B cell (primary cell): Measurements from ENCODE around the gene SYNGR3. TPM values are rescaled to one million over a fixed set of nuclear protein-coding genes. Genes with fewer than 3 reads are reported as not detected.

Experiments used
- ATAC-seq: fragments of 200-7000 bp; cut with Tn5 transposase; one replicate; pipeline ENCODE4 v1.10.0; 2021; ENCODE audit warnings: low read depth, mild to moderate bottlenecking, moderate number of reproducible peaks, moderate library complexity
- CTCF ChIA-PET: fragments of 350-600 bp; sonication (Branson Sonifier 250); formaldehyde crosslinking; loops from one replicate; lab custom pipeline; 2021; ENCODE audit warnings: antibody characterized with exemption, inconsistent platforms; lab: Charles Lee
- POLR2A ChIA-PET: fragments of 350-600 bp; sonication (Branson Sonifier 250); formaldehyde crosslinking; loops from one replicate; lab custom pipeline; 2021; ENCODE audit warnings: antibody characterized with exemption; lab: Charles Lee
- DNase-seq: peaks from one replicate; pipeline ENCODE4 v3.0.0; 2013
- H2AFZ ChIP-seq: 2 replicates; pipeline ENCODE4 v1.6.1; 2012; ENCODE audit warnings: mild to moderate bottlenecking, low read depth, low read length; ENCODE audit not compliant: insufficient read depth, poor library complexity, severe bottlenecking
- H3K27ac ChIP-seq, 2 donors: 1 replicate in 1 of 2; 2 replicates in 1 of 2; pipeline ENCODE4 v1.5.1; 2012 to 2013; ENCODE audit warnings: low read length in 2 of 2, mild to moderate bottlenecking in 2 of 2, moderate library complexity in 1 of 2
- H3K27me3 ChIP-seq, 4 experiments: fragments of 200-600 bp in 1 of 4; sonication (generic) in 1 of 4; replicated peaks in 1 of 4; 1 replicate in 2 of 4; 2 replicates in 2 of 4; pipeline versions ENCODE4 v1.6.1 to v1.7.0; 2013 to 2016; ENCODE audit warnings: low read length in 3 of 4, mild to moderate bottlenecking in 2 of 4, mixed read lengths in 1 of 4, moderate library complexity in 1 of 4; ENCODE audit not compliant: insufficient read depth in 4 of 4, control insufficient read depth in 3 of 4; ENCODE audit errors: control extremely low read depth in 1 of 4
- H3K36me3 ChIP-seq, 2 experiments: replicated peaks in 1 of 2; 1 replicate in 1 of 2; 2 replicates in 1 of 2; pipeline versions ENCODE4 v1.6.1 to v1.7.1; 2013; ENCODE audit warnings: low read length in 1 of 2; ENCODE audit not compliant: insufficient read depth in 2 of 2, control insufficient read depth in 1 of 2; ENCODE audit errors: control extremely low read depth in 1 of 2, extremely low read depth in 1 of 2
- H3K4me1 ChIP-seq, 2 donors: fragments of 200-600 bp in 1 of 2; sonication (generic) in 1 of 2; 1 replicate in 1 of 2; 2 replicates in 1 of 2; pipeline versions ENCODE4 v1.5.1 to v1.6.1; 2013 to 2017; ENCODE audit warnings: low read length in 2 of 2; ENCODE audit not compliant: control insufficient read depth in 2 of 2, insufficient read depth in 2 of 2
- H3K4me2 ChIP-seq: replicated peaks from 2 replicates; pipeline ENCODE3; 2012; ENCODE audit warnings: mild to moderate bottlenecking, low read depth, low read length; ENCODE audit not compliant: poor library complexity, severe bottlenecking
- H3K4me3 ChIP-seq, 5 experiments: fragments of 200-600 bp in 1 of 5; sonication (generic) in 1 of 5; 1 replicate in 3 of 5; 2 replicates in 2 of 5; pipeline versions ENCODE4 v1.5.1 to v1.7.0; 2011 to 2016; ENCODE audit warnings: low read length in 4 of 5, mild to moderate bottlenecking in 4 of 5, low read depth in 2 of 5, control low read depth in 1 of 5, moderate library complexity in 1 of 5; ENCODE audit not compliant: insufficient read depth in 1 of 5; ENCODE audit errors: control extremely low read depth in 1 of 5, extremely low read depth in 1 of 5
- H3K79me2 ChIP-seq: fragments of 200-600 bp; sonication (generic); one replicate; pipeline ENCODE4 v1.6.0; 2016; ENCODE audit warnings: low read length; ENCODE audit not compliant: control insufficient read depth, insufficient read depth
- H3K9ac ChIP-seq: fragments of 200-600 bp; sonication (generic); 2 replicates; pipeline ENCODE4 v1.6.1; 2017; ENCODE audit warnings: mild to moderate bottlenecking, low read length, moderate library complexity
- H3K9me3 ChIP-seq, 3 donors: one replicate each; pipeline versions ENCODE4 v1.6.1 to v1.7.1; 2013; ENCODE audit warnings: low read length in 2 of 3; ENCODE audit not compliant: control insufficient read depth in 2 of 3, insufficient read depth in 1 of 3; ENCODE audit errors: control extremely low read depth in 1 of 3
- H4K20me1 ChIP-seq: 2 replicates; pipeline ENCODE4 v1.6.0; 2012; ENCODE audit warnings: mild to moderate bottlenecking, low read length; ENCODE audit not compliant: insufficient read depth, control insufficient read depth, poor library complexity, severe bottlenecking
- H3K27ac Mint-ChIP-seq: one replicate; pipeline ENCODE4 v1.8.0; 2021; ENCODE audit warnings: mixed read lengths
- H3K27me3 Mint-ChIP-seq: one replicate; pipeline ENCODE4 v1.8.0; 2021; ENCODE audit warnings: mixed read lengths
- H3K4me1 Mint-ChIP-seq: one replicate; pipeline ENCODE4 v1.8.0; 2021; ENCODE audit warnings: mixed read lengths
- H3K4me3 Mint-ChIP-seq: one replicate; pipeline ENCODE4 v1.8.0; 2021; ENCODE audit warnings: mixed read lengths
- H3K9me3 Mint-ChIP-seq: one replicate; pipeline ENCODE4 v1.8.0; 2022; ENCODE audit warnings: mixed read lengths; ENCODE audit not compliant: insufficient read depth
- CTCF ChIP-seq: fragments of 200-600 bp; IDR thresholded peaks from one replicate; pipeline ENCODE4 v1.8.0; 2022; ENCODE audit warnings: antibody characterized with exemption, mild to moderate bottlenecking
- EZH2 ChIP-seq: IDR thresholded peaks from 2 replicates; pipeline ENCODE4 v1.6.1; 2012; ENCODE audit warnings: borderline replicate concordance, low read depth, mild to moderate bottlenecking, moderate library complexity, low read length; ENCODE audit not compliant: insufficient read depth, poor library complexity, severe bottlenecking
- WGBS: methylation state at CpG from one replicate; pipeline ENCODE4 v1.1.5; 2013; ENCODE audit warnings: missing lambda C conversion rate; ENCODE audit not compliant: insufficient coverage; 5-methylcytosine and 5-hydroxymethylcytosine counted together
- intact Hi-C: fragments of 100-400 bp; cut with micrococcal nuclease; formaldehyde crosslinking; loops from one replicate; pipeline ENCODE4 v1.10.0; 2022
- polyA plus RNA-seq: library from polyadenylated mRNA; depleted of rRNA; stranded (reverse); fragments of >200 nt; gene quantifications from 2 replicates; pipeline ENCODE4 v1.2.3, GENCODE V29; 2012
- total RNA-seq, 2 donors: library from RNA; stranded (reverse); fragments of 120-200 nt in 1 of 2; gene quantifications; 1 replicate in 1 of 2; 2 replicates in 1 of 2; pipeline versions ENCODE4 v1.2.3 to v1.2.4, GENCODE V29; 2013 to 2022

SYNGR3 gene
- total and polyA plus RNA-seq, 2 donors (not counting 1 experiment from before 2014, with no cell fraction given), result 19.5 to 19.8 TPM

GRCh38 chr16:1946495-1947368, 43.0 kb upstream of the SYNGR3 start:
- no peak overlapping the region for H2AFZ ChIP-seq
- H3K4me3 ChIP-seq, result no peak overlapping the region
- no peak overlapping the region for H3K27ac ChIP-seq
- H3K4me3 Mint-ChIP-seq, result no peak overlapping the region
- ChIA-PET POLR2A (no interaction called here), CTCF (interaction anchor here (1.6 kb wide), 1 partner anchor 18 kb away, joined by 7 read pairs; no protein-coding TSS in a partner anchor)
- peaks cover 16% of the 10 kb centered on the region for H3K4me1 Mint-ChIP-seq
- no peaks in the 10 kb centered on the region for H3K9me3 Mint-ChIP-seq
- H3K27me3 ChIP-seq, result no peaks in the 10 kb centered on the region
- H3K79me2 ChIP-seq, result no peaks in the 10 kb centered on the region
- H3K9ac ChIP-seq, result no peak overlapping the region
- H3K9me3 ChIP-seq, result no peaks in the 10 kb centered on the region
- no peak for TF ChIP-seq CTCF
- TF ChIP-seq EZH2, result no peak
- no peak overlapping the region for H3K4me2 ChIP-seq
- H3K27me3 Mint-ChIP-seq, result no peaks in the 10 kb centered on the region
- no peaks in the 10 kb centered on the region for H4K20me1 ChIP-seq
- H3K27ac Mint-ChIP-seq, result no peak overlapping the region
- peaks cover 13 to 17% of the 10 kb centered on the region in 2 donors for H3K4me1 ChIP-seq
- intact Hi-C loops, result loop anchor here (10.0 kb wide), 1 partner anchor 48 kb away; no protein-coding TSS in a partner anchor
- ATAC-seq, result no peak
- no peaks in the 10 kb centered on the region for H3K36me3 ChIP-seq
- DNase-seq, result no peak
- 93% methylated on average over 30 of the region's 38 CpGs for WGBS

- 96% methylated on average over 9 of the region's 9 CpGs for WGBS
- H3K27me3 ChIP-seq, result no peaks in the 10 kb centered on the region
- no peak overlapping the region for H3K27ac ChIP-seq
- Mint-ChIP-seq H3K4me1 (peaks cover 10% of the 10 kb centered on the region), H3K27me3 (no peaks in the 10 kb centered on the region), H3K4me3 (no peak overlapping the region), H3K9me3 (no peaks in the 10 kb centered on the region), H3K27ac (no peak overlapping the region)
- intact Hi-C loops, result loop anchor here (10.0 kb wide), 1 partner anchor 47 kb away; no protein-coding TSS in a partner anchor
- POLR2A ChIA-PET, result no interaction called here
- no peaks in the 10 kb centered on the region for H4K20me1 ChIP-seq
- H3K36me3 ChIP-seq, result no peaks in the 10 kb centered on the region
- no peak overlapping the region for H3K9ac ChIP-seq
- no peak overlapping the region for H2AFZ ChIP-seq
- DNase-seq (no peak), ATAC-seq (no peak)
- no peak overlapping the region for H3K4me2 ChIP-seq
- TF ChIP-seq CTCF, result no peak
- TF ChIP-seq EZH2, result no peak
- no peak overlapping the region for H3K4me3 ChIP-seq
- H3K79me2 ChIP-seq, result no peaks in the 10 kb centered on the region
- peaks cover 7 to 11% of the 10 kb centered on the region in 2 donors for H3K4me1 ChIP-seq
- no peaks in the 10 kb centered on the region for H3K9me3 ChIP-seq
- CTCF ChIA-PET, result no interaction called here
These were observed 42.5 kb upstream of the SYNGR3 start for GRCh38 chr16:1947369-1947670.
